T-cell (primary cell): ENCODE measurements around the gene UNC13A. TPM values are rescaled to one million over a fixed set of nuclear protein-coding genes. Genes with fewer than 3 reads are reported as not detected.

Source experiments
- ATAC-seq, 4 experiments: fragments of 200-7000 bp in 3 of 4; fragments of 150-1000 bp in 1 of 4; cut with Tn5 transposase; replicated peaks in 1 of 4; 1 replicate in 3 of 4; 2 replicates in 1 of 4; pipeline ENCODE4 v1.10.0; 2021; ENCODE audit warnings: moderate library complexity in 3 of 4, mild to moderate bottlenecking in 2 of 4, moderate number of reproducible peaks in 1 of 4
- CTCF ChIA-PET, 2 donors: fragments of 300-600 bp; sonication (Branson Sonifier 250); formaldehyde crosslinking; loops; one replicate each; lab custom pipeline; 2022; ENCODE audit warnings: antibody characterized with exemption in 2 of 2; lab: Charles Lee
- POLR2A ChIA-PET, 2 donors: fragments of 300-600 bp; sonication (Branson Sonifier 250); formaldehyde crosslinking; loops; one replicate each; lab custom pipeline; 2022; ENCODE audit warnings: antibody characterized with exemption in 2 of 2; lab: Charles Lee
- DNase-seq, 35 experiments: peaks; one replicate each; pipeline versions ENCODE4 v3.0.0 to v3.0.0-alpha.2; 2013 to 2023
- H3K27ac ChIP-seq: one replicate; pipeline ENCODE4 v1.5.1; 2013; ENCODE audit warnings: low read length
- H3K27me3 ChIP-seq, 2 experiments: replicated peaks in 1 of 2; 1 replicate in 1 of 2; 2 replicates in 1 of 2; pipeline versions ENCODE4 v1.6.1 to v1.7.0; 2013; ENCODE audit warnings: low read length in 1 of 2, mixed read lengths in 1 of 2; ENCODE audit not compliant: control insufficient read depth in 2 of 2, insufficient read depth in 2 of 2; ENCODE audit errors: extremely low read depth in 1 of 2
- H3K36me3 ChIP-seq, 2 donors: 1 replicate in 1 of 2; 2 replicates in 1 of 2; pipeline versions ENCODE4 v1.6.1 to v1.7.0; 2013; ENCODE audit warnings: low read length in 1 of 2; ENCODE audit not compliant: control insufficient read depth in 2 of 2, insufficient read depth in 1 of 2; ENCODE audit errors: extremely low read depth in 1 of 2
- H3K4me1 ChIP-seq, 2 experiments: 1 replicate in 1 of 2; 2 replicates in 1 of 2; pipeline versions ENCODE4 v1.6.1 to v1.7.0; 2013; ENCODE audit warnings: low read length in 2 of 2, mixed read lengths in 1 of 2; ENCODE audit not compliant: insufficient read depth in 2 of 2, control insufficient read depth in 1 of 2; ENCODE audit errors: extremely low read depth in 1 of 2
- H3K4me3 ChIP-seq, 2 donors: 1 replicate in 1 of 2; 2 replicates in 1 of 2; pipeline versions ENCODE4 v1.5.1 to v1.7.0; 2013; ENCODE audit warnings: mild to moderate bottlenecking in 2 of 2, low read length in 1 of 2, moderate library complexity in 1 of 2; ENCODE audit not compliant: control insufficient read depth in 1 of 2; ENCODE audit errors: extremely low read depth in 1 of 2
- H3K9me3 ChIP-seq: 2 replicates; pipeline ENCODE4 v1.7.0; 2013
- H3K27ac Mint-ChIP-seq, 2 donors: one replicate each; pipeline ENCODE4 v1.8.0; 2020 to 2021; ENCODE audit warnings: mild to moderate bottlenecking in 2 of 2, mixed read lengths in 2 of 2
- H3K27me3 Mint-ChIP-seq, 2 donors: one replicate each; pipeline ENCODE4 v1.8.0; 2021 to 2022; ENCODE audit warnings: mixed read lengths in 2 of 2
- H3K36me3 Mint-ChIP-seq: one replicate; pipeline ENCODE4 v1.8.0; 2021; ENCODE audit warnings: mixed read lengths
- H3K4me1 Mint-ChIP-seq, 3 donors: one replicate each; pipeline ENCODE4 v1.8.0; 2020 to 2022; ENCODE audit warnings: mixed read lengths in 3 of 3, mild to moderate bottlenecking in 1 of 3
- H3K4me3 Mint-ChIP-seq, 3 donors: one replicate each; pipeline ENCODE4 v1.8.0; 2020 to 2022; ENCODE audit warnings: mild to moderate bottlenecking in 3 of 3, mixed read lengths in 3 of 3, moderate library complexity in 3 of 3
- H3K9me3 Mint-ChIP-seq, 3 donors: one replicate each; pipeline ENCODE4 v1.8.0; 2020 to 2022; ENCODE audit warnings: mixed read lengths in 3 of 3
- WGBS: methylation state at CpG from one replicate; pipeline ENCODE4 v1.1.5; 2013; ENCODE audit warnings: missing lambda C conversion rate; ENCODE audit not compliant: insufficient coverage; 5-methylcytosine and 5-hydroxymethylcytosine counted together
- total RNA-seq, 35 experiments: library from RNA in 6 of 35; stranded (reverse) in 6 of 35; fragments of 120-200 nt in 1 of 35; gene quantifications; one replicate each; pipeline versions ENCODE4 v1.2.1 to v1.2.4 and lab custom pipeline; 2013 to 2026

Gene UNC13A
- total RNA-seq, result under 1 TPM in 4 of 5 donors, not detected in 1; 0.07 to 0.18 (median 0.13) TPM
- total RNA-seq (2013), result 0.09 TPM
- total RNA-seq (lab: John Stamatoyannopoulos, UW), result 0 to 0.98 (median 0.31) reads per million in 29 experiments

DNA sequence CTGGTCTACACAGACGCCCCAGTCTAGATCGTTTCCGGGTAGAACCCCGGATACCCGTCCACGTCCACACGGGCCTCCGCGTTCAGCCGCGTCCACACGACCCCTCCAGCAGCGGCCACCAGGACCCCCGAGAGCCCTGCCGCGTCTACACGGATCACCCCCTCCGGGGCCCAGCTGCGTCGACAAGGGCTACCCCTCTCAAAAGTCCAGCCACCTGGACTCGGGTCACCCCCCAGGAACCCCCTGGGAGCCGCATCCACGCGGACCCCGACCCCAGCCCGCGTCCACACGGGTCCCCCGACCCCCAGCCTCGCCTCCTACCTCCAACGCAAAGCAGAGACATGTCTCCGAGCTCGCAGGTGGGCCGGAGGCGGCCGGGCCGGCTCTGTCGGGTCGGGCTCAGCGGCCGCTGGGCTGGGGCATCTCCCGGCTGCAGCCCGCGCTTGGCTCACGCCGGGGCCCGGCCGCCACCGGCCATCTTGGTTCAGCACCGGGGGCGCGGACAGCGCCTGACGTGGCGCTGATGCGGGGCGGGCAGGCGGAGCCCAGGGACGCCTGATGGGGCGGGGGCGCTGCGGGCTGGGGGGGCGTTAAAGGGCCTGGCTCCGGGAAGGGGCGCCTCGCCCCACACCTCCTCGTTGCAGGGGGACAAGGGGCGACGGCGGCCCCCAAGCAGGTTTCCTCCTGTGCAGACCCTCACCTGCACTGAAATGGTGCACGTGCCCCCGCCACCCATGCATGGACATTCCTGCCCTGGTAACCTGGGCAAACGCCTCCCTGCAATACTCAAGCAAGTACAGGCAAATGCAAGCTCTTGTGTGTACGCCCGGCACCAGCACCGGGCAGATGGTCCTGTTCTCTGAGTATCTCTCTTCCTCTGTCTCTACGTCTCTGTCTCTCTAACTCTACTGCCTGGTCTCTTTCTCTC is at the start of gene UNC13A:
TSS of gene UNC13A (minus strand) at position 498 of the 928 bp plus-strand sequence. CDS start at position 343, 155 bp downstream.
- Histone ChIP-seq H3K9me3 (peaks cover 2% of the 10 kb centered on the region), H3K4me3 (no peak within 1 kb of the TSS), H3K27ac (no peak within 1 kb of the TSS), H3K36me3 (no peaks in the 10 kb centered on the region), H3K27me3 (peaks cover 17 to 79% of the 10 kb centered on the region in 2 experiments), H3K4me1 (peaks cover 0 to 28% of the 10 kb centered on the region in 2 experiments)
- ATAC-seq (peak; percentile 53 to 86 (median 65)), DNase-seq (peak in 33 of 35 experiments; percentile 12 to 63 (median 41))
- no peaks in the 10 kb centered on the region for H3K9me3 Mint-ChIP-seq
- H3K27ac Mint-ChIP-seq, result peak within 1 kb of the TSS in 1 of 2 donors; percentile 40
- peaks cover 51 to 74% of the 10 kb centered on the region in 2 donors for H3K27me3 Mint-ChIP-seq
- H3K36me3 Mint-ChIP-seq, result no peaks in the 10 kb centered on the region
- 5% methylated on average over 77 of the region's 77 CpGs for WGBS
- H3K4me3 Mint-ChIP-seq, result peak within 1 kb of the TSS in 2 of 3 donors; percentile 25 to 56
- H3K4me1 Mint-ChIP-seq, result peaks cover 13 to 22% (median 14%) of the 10 kb centered on the region in 3 donors
- CTCF ChIA-PET, result interaction anchor here in 1 of 2 donors (0.6 kb wide), 1 partner anchor 66 kb away, joined by 3 read pairs; no protein-coding TSS in a partner anchor
- POLR2A ChIA-PET, result no interaction called here

DNA sequence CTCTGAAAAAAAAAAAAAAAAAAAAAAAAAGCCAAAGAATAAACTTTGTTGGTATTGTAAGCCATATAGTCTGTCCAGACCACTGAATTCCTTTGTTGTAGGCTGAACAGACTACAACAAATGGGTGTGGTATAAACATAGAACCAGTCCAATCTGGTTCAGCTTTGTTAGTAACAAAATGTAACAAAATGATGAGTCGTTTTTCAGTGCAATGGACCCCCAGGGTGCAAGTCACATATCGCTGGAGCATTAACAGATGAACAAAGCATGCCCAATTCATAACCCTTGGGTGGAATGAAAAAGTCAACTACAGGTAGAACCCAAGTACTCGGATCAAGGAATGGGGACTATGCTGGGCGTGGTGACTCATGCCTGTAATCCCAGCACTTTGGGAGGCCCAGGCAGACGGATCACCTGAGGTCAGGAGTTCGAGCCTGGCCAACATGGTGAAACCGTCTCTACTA is 49.6 kb upstream of the UNC13A start:
- no peak overlapping the region for H3K27ac ChIP-seq
- H3K4me1 ChIP-seq, result no peaks in the 10 kb centered on the region
- Mint-ChIP-seq H3K4me1 (peaks cover 0 to 5% (median 3%) of the 10 kb centered on the region in 3 donors), H3K9me3 (no peaks in the 10 kb centered on the region), H3K27ac (no peak overlapping the region), H3K4me3 (no peak overlapping the region), H3K27me3 (no peaks in the 10 kb centered on the region), H3K36me3 (peaks cover 15% of the 10 kb centered on the region)
- CTCF ChIA-PET, result no interaction called here
- no peak for ATAC-seq
- no peaks in the 10 kb centered on the region for H3K9me3 ChIP-seq
- H3K27me3 ChIP-seq, result no peaks in the 10 kb centered on the region
- WGBS, result 98% methylated on average over 7 of the region's 7 CpGs
- H3K4me3 ChIP-seq, result no peak overlapping the region
- H3K36me3 ChIP-seq, result peaks cover 22 to 26% of the 10 kb centered on the region in 2 donors
- POLR2A ChIA-PET, result no interaction called here
- no peak for DNase-seq

DNA sequence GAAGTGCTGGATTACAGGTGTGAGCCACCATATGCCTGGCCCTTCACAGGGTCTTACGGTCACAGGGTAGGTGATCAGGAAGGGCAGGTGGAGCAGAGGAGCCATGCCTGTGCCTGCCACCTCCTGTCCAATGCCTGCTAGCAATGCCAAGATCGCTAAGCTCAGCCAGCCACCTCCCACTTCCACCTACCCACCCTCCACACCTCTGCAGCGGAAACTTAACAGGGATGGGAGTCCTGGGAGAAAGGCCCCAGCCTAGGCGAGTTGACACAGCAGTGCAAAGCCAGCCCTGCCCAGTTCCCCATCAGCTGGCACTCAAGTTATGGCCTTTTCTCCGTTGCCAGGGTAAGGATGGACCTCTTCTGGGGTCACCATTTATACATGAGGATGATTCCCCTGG is 47.3 kb upstream of the UNC13A start:
- WGBS, result 100% methylated on average over 2 of the region's 5 CpGs
- no peak overlapping the region for H3K27ac Mint-ChIP-seq
- ATAC-seq, result no peak

DNA sequence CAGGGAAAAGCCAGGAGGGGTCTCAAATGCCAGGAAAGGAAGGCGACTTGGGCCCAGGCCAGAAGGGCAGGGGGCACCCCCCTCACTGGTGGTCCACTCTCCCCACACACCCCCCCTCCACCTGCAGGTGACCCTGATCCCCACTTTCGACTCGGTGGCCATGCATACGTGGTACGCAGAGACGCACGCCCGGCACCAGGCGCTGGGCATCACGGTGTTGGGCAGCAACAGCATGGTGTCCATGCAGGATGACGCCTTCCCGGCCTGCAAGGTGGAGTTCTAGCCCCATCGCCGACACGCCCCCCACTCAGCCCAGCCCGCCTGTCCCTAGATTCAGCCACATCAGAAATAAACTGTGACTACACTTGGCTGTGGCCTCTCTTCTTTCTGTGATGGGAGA is 46.0 kb upstream of the UNC13A start:
- Histone ChIP-seq H3K4me3 (no peak overlapping the region), H3K27me3 (no peaks in the 10 kb centered on the region), H3K4me1 (peaks cover 0 to 5% of the 10 kb centered on the region in 2 experiments), H3K36me3 (peaks cover 36 to 48% of the 10 kb centered on the region in 2 donors), H3K27ac (no peak overlapping the region), H3K9me3 (no peaks in the 10 kb centered on the region)
- no peak for ATAC-seq
- 97% methylated on average over 15 of the region's 16 CpGs for WGBS
- ChIA-PET POLR2A (no interaction called here), CTCF (no interaction called here)
- DNase-seq, result no peak
- H3K4me1 Mint-ChIP-seq, result peaks cover 26 to 29% (median 28%) of the 10 kb centered on the region in 3 donors
- H3K27ac Mint-ChIP-seq, result no peak overlapping the region
- H3K9me3 Mint-ChIP-seq, result no peaks in the 10 kb centered on the region
- peaks cover 31% of the 10 kb centered on the region for H3K36me3 Mint-ChIP-seq
- no peak overlapping the region for H3K4me3 Mint-ChIP-seq
- no peaks in the 10 kb centered on the region for H3K27me3 Mint-ChIP-seq

More for the DNA sequence above, 47.3 kb upstream of the UNC13A start:
- CTCF ChIA-PET, result no interaction called here
- Histone ChIP-seq H3K4me3 (no peak overlapping the region), H3K9me3 (no peaks in the 10 kb centered on the region), H3K4me1 (peaks cover 0 to 5% of the 10 kb centered on the region in 2 experiments), H3K27ac (no peak overlapping the region), H3K27me3 (no peaks in the 10 kb centered on the region), H3K36me3 (peaks cover 30 to 39% of the 10 kb centered on the region in 2 donors)
- Mint-ChIP-seq H3K9me3 (no peaks in the 10 kb centered on the region), H3K4me3 (no peak overlapping the region), H3K4me1 (peaks cover 16 to 25% (median 20%) of the 10 kb centered on the region in 3 donors), H3K36me3 (peaks cover 25% of the 10 kb centered on the region), H3K27me3 (no peaks in the 10 kb centered on the region)
- POLR2A ChIA-PET, result no interaction called here
- DNase-seq, result no peak

DNA sequence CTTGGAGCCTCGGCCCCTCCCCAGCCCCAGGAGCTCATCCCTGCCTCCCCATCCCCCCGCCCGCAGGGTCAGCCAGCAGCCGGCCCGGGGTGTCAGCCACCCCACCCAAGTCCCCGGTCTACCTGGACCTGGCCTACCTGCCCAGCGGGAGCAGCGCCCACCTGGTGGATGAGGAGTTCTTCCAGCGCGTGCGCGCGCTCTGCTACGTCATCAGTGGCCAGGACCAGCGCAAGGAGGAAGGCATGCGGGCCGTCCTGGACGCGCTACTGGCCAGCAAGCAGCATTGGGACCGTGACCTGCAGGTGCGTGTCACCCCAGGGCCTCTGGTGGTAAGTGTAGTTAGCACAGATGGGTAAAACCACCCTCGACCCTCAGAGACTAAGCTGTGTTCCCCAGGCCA is 45.0 kb upstream of the UNC13A start:
- Mint-ChIP-seq H3K4me3 (no peak overlapping the region), H3K27me3 (no peaks in the 10 kb centered on the region), H3K4me1 (peaks cover 28 to 32% (median 30%) of the 10 kb centered on the region in 3 donors), H3K27ac (no peak overlapping the region), H3K36me3 (peaks cover 31% of the 10 kb centered on the region), H3K9me3 (no peaks in the 10 kb centered on the region)
- DNase-seq (no peak), ATAC-seq (no peak)
- Histone ChIP-seq H3K36me3 (peaks cover 38 to 56% of the 10 kb centered on the region in 2 donors), H3K4me3 (no peak overlapping the region), H3K27ac (no peak overlapping the region), H3K4me1 (peaks cover 0 to 5% of the 10 kb centered on the region in 2 experiments), H3K9me3 (no peaks in the 10 kb centered on the region), H3K27me3 (no peaks in the 10 kb centered on the region)
- ChIA-PET POLR2A (no interaction called here), CTCF (no interaction called here)
- 98% methylated on average over 15 of the region's 22 CpGs for WGBS

DNA sequence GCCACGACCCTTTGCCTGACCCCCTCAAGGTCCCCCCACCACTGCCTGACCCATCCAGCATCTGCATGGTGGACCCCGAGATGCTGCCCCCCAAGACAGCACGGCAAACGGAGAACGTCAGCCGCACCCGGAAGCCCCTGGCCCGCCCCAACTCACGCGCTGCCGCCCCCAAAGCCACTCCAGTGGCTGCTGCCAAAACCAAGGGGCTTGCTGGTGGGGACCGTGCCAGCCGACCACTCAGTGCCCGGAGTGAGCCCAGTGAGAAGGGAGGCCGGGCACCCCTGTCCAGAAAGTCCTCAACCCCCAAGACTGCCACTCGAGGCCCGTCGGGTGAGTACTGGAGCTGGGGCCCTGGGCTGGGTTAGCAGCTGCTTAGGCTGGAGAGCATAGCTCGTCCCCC is 39.7 kb upstream of the UNC13A start:
- Mint-ChIP-seq H3K4me1 (peaks cover 24 to 39% (median 34%) of the 10 kb centered on the region in 3 donors), H3K9me3 (no peaks in the 10 kb centered on the region), H3K27me3 (no peaks in the 10 kb centered on the region), H3K27ac (no peak overlapping the region), H3K4me3 (no peak overlapping the region), H3K36me3 (peaks cover 30% of the 10 kb centered on the region)
- Histone ChIP-seq H3K27ac (no peak overlapping the region), H3K27me3 (no peaks in the 10 kb centered on the region), H3K9me3 (no peaks in the 10 kb centered on the region), H3K36me3 (peaks cover 27 to 69% of the 10 kb centered on the region in 2 donors), H3K4me3 (no peak overlapping the region), H3K4me1 (peaks cover 0 to 8% of the 10 kb centered on the region in 2 experiments)
- no peak for ATAC-seq
- WGBS, result 98% methylated on average over 7 of the region's 19 CpGs
- no peak for DNase-seq
- ChIA-PET CTCF (no interaction called here), POLR2A (no interaction called here)
